ENCODE data around the gene SHF.

SHF gene

GRCh38 chr15:45185903-45186770 lies 1.6 kb downstream of the SHF start:
- no peaks in the 10 kb centered on the region for H3K79me2 ChIP-seq (ENCODE audit: low read length)
- H3K27me3 ChIP-seq (ENCODE audit: low read depth, low read length), result peaks cover 19% of the 10 kb centered on the region
- no peak overlapping the region for H3K9ac ChIP-seq (ENCODE audit: low read length)
- no peaks in the 10 kb centered on the region for H3K36me3 ChIP-seq (replicated peaks; ENCODE audit: low read depth, low read length)
- H3K4me2 ChIP-seq (ENCODE audit: low read length), result no peak overlapping the region
- H3K27ac ChIP-seq (ENCODE audit: low read length), result no peak overlapping the region
- no peak overlapping the region for H2AFZ ChIP-seq (ENCODE audit: low read depth, low read length)
- no peak for TF ChIP-seq CTCF (IDR thresholded peaks at IDR 0.05; ENCODE audit: low read depth, low read length)
- no peak for TF ChIP-seq EZH2phosphoT487 (IDR thresholded peaks at IDR 0.05; ENCODE audit: low read depth)
- H4K20me1 ChIP-seq (ENCODE audit: insufficient read depth, low read length), result no peaks in the 10 kb centered on the region
- H3K9me3 ChIP-seq (ENCODE audit: insufficient read depth, low read length), result no peaks in the 10 kb centered on the region
- peaks cover 3% of the 10 kb centered on the region for H3K4me1 ChIP-seq (ENCODE audit: low read length)
- H3K4me3 ChIP-seq (ENCODE audit: low read length), result no peak overlapping the region

- H3K27me3 ChIP-seq (ENCODE audit: low read depth, low read length), result peaks cover 14% of the 10 kb centered on the region
- H3K9ac ChIP-seq (ENCODE audit: low read length), result no peak overlapping the region
- no peaks in the 10 kb centered on the region for H4K20me1 ChIP-seq (ENCODE audit: insufficient read depth, low read length)
- H3K27ac ChIP-seq (ENCODE audit: low read length), result no peak overlapping the region
- no peaks in the 10 kb centered on the region for H3K9me3 ChIP-seq (ENCODE audit: insufficient read depth, low read length)
- H3K36me3 ChIP-seq (replicated peaks; ENCODE audit: low read depth, low read length), result no peaks in the 10 kb centered on the region
- no peak overlapping the region for H2AFZ ChIP-seq (ENCODE audit: low read depth, low read length)
- H3K4me2 ChIP-seq (ENCODE audit: low read length), result no peak overlapping the region
- TF ChIP-seq CTCF (IDR thresholded peaks at IDR 0.05; ENCODE audit: low read depth, low read length), result no peak
- no peak for TF ChIP-seq EZH2phosphoT487 (IDR thresholded peaks at IDR 0.05; ENCODE audit: low read depth)
- no peak overlapping the region for H3K4me3 ChIP-seq (ENCODE audit: low read length)
- peaks cover 3% of the 10 kb centered on the region for H3K4me1 ChIP-seq (ENCODE audit: low read length)
- H3K79me2 ChIP-seq (ENCODE audit: low read length), result no peaks in the 10 kb centered on the region
Measured at GRCh38 chr15:45185069-45185779, 2.5 kb downstream of the SHF start.

- no peak for TF ChIP-seq CTCF (IDR thresholded peaks at IDR 0.05; ENCODE audit: low read depth, low read length)
- no peak for TF ChIP-seq EZH2phosphoT487 (IDR thresholded peaks at IDR 0.05; ENCODE audit: low read depth)
- Histone ChIP-seq H3K79me2 (ENCODE audit: low read length) (no peaks in the 10 kb centered on the region), H3K4me1 (ENCODE audit: low read length) (peaks cover 3% of the 10 kb centered on the region), H2AFZ (ENCODE audit: low read depth, low read length) (no peak overlapping the region), H3K36me3 (replicated peaks; ENCODE audit: low read depth, low read length) (no peaks in the 10 kb centered on the region), H3K4me3 (ENCODE audit: low read length) (no peak overlapping the region), H3K27me3 (ENCODE audit: low read depth, low read length) (peaks cover 8% of the 10 kb centered on the region; the same call in 1 of the 2 replicates), H3K27ac (ENCODE audit: low read length) (no peak overlapping the region), H4K20me1 (ENCODE audit: insufficient read depth, low read length) (no peaks in the 10 kb centered on the region), H3K4me2 (ENCODE audit: low read length) (no peak overlapping the region), H3K9me3 (ENCODE audit: insufficient read depth, low read length) (no peaks in the 10 kb centered on the region), H3K9ac (ENCODE audit: low read length) (no peak overlapping the region)
Measured at GRCh38 chr15:45184562-45185041, 3.2 kb downstream of the SHF start.

- Histone ChIP-seq H4K20me1 (ENCODE audit: insufficient read depth, low read length) (no peaks in the 10 kb centered on the region), H3K4me3 (ENCODE audit: low read length) (no peak overlapping the region), H3K4me2 (ENCODE audit: low read length) (no peak overlapping the region), H3K9me3 (ENCODE audit: insufficient read depth, low read length) (no peaks in the 10 kb centered on the region), H3K27me3 (ENCODE audit: low read depth, low read length) (0 out of 2 replicates have a peak, but pooled peaks cover 6% of the 10 kb centered on the region), H3K27ac (ENCODE audit: low read length) (no peak overlapping the region), H2AFZ (ENCODE audit: low read depth, low read length) (no peak overlapping the region), H3K9ac (ENCODE audit: low read length) (no peak overlapping the region), H3K79me2 (ENCODE audit: low read length) (no peaks in the 10 kb centered on the region), H3K36me3 (replicated peaks; ENCODE audit: low read depth, low read length) (no peaks in the 10 kb centered on the region), H3K4me1 (ENCODE audit: low read length) (peaks cover 2% of the 10 kb centered on the region)
- no peak for TF ChIP-seq EZH2phosphoT487 (IDR thresholded peaks at IDR 0.05; ENCODE audit: low read depth)
- no peak for TF ChIP-seq CTCF (IDR thresholded peaks at IDR 0.05; ENCODE audit: low read depth, low read length)
Measured at GRCh38 chr15:45183511-45183910, 4.3 kb downstream of the SHF start.
